Common myeloid progenitor, CD34-positive (primary cell): Measurements from ENCODE around the gene SCGB3A2.
A peak's percentile ranks its signal among the peaks of the same experiment; 100 is the strongest.

ENCODE experiments used
- CTCF ChIA-PET: fragments of 350-600 bp; sonication (Branson Sonifier 250); formaldehyde crosslinking; loops from one replicate; lab custom pipeline; 2021; ENCODE audit warnings: antibody characterized with exemption; lab: Charles Lee
- POLR2A ChIA-PET: fragments of 350-600 bp; sonication (Branson Sonifier 250); formaldehyde crosslinking; loops from one replicate; lab custom pipeline; 2021; ENCODE audit warnings: antibody characterized with exemption; lab: Charles Lee
- DNase-seq, 3 donors: peaks; one replicate each; pipeline versions ENCODE4 v3.0.0 to v3.0.0-alpha.2; 2013
- H3K27ac ChIP-seq, 2 experiments: 1 replicate in 1 of 2; 2 replicates in 1 of 2; pipeline ENCODE4 v1.7.0; 2013; ENCODE audit warnings: inconsistent platforms in 2 of 2, low read length in 2 of 2, mild to moderate bottlenecking in 2 of 2, low read depth in 1 of 2, moderate library complexity in 1 of 2; ENCODE audit not compliant: severe bottlenecking in 2 of 2, insufficient read depth in 1 of 2, poor library complexity in 1 of 2
- H3K27me3 ChIP-seq, 5 experiments: replicated peaks in 2 of 5; 1 replicate in 3 of 5; 2 replicates in 2 of 5; pipeline versions ENCODE4 v1.6.1 to v1.7.0; 2013; ENCODE audit warnings: low read length in 4 of 5, mild to moderate bottlenecking in 2 of 5, moderate library complexity in 2 of 5, inconsistent platforms in 1 of 5; ENCODE audit not compliant: insufficient read depth in 5 of 5, control insufficient read depth in 4 of 5
- H3K36me3 ChIP-seq, 4 experiments: 1 replicate in 2 of 4; 2 replicates in 2 of 4; pipeline versions ENCODE4 v1.6.1 to v1.7.0; 2013; ENCODE audit warnings: low read length in 3 of 4, control low read depth in 1 of 4, mild to moderate bottlenecking in 1 of 4; ENCODE audit not compliant: control insufficient read depth in 4 of 4, insufficient read depth in 4 of 4
- H3K4me1 ChIP-seq, 4 experiments: 1 replicate in 3 of 4; 2 replicates in 1 of 4; pipeline versions ENCODE4 v1.6.1 to v1.7.1; 2013; ENCODE audit warnings: low read length in 3 of 4, mild to moderate bottlenecking in 3 of 4, control low read depth in 1 of 4, inconsistent platforms in 1 of 4, moderate library complexity in 1 of 4; ENCODE audit not compliant: control insufficient read depth in 4 of 4, insufficient read depth in 4 of 4; ENCODE audit errors: control extremely low read depth in 1 of 4
- H3K4me3 ChIP-seq, 7 experiments: 1 replicate in 4 of 7; 2 replicates in 3 of 7; pipeline versions ENCODE4 v1.5.1 to v1.7.0; 2013; ENCODE audit warnings: mild to moderate bottlenecking in 7 of 7, low read length in 6 of 7, moderate library complexity in 6 of 7, inconsistent platforms in 2 of 7, low read depth in 2 of 7, control low read depth in 1 of 7; ENCODE audit not compliant: insufficient read depth in 4 of 7, control insufficient read depth in 1 of 7; ENCODE audit errors: extremely low read depth in 1 of 7
- H3K9me3 ChIP-seq, 5 experiments: 1 replicate in 4 of 5; 2 replicates in 1 of 5; pipeline versions ENCODE4 v1.6.1 to v1.7.1; 2013; ENCODE audit warnings: low read length in 4 of 5, mild to moderate bottlenecking in 2 of 5, inconsistent platforms in 1 of 5, low read depth in 1 of 5, moderate library complexity in 1 of 5; ENCODE audit not compliant: control insufficient read depth in 4 of 5, insufficient read depth in 2 of 5; ENCODE audit errors: control extremely low read depth in 1 of 5
- WGBS: methylation state at CpG from one replicate; pipeline ENCODE4 v1.1.5; 2013; ENCODE audit not compliant: insufficient coverage; 5-methylcytosine and 5-hydroxymethylcytosine counted together

Gene SCGB3A2

GRCh38 chr5:147844846-147845245 lies 33.7 kb upstream of the SCGB3A2 start:
- no CpG with 5 or more reads among the region's 3 CpGs for WGBS
- no peaks in the 10 kb centered on the region for H3K9me3 ChIP-seq
- H3K4me3 ChIP-seq = no peak overlapping the region
- no peaks in the 10 kb centered on the region for H3K4me1 ChIP-seq
- DNase-seq = no peak
- POLR2A ChIA-PET = no interaction called here
- H3K36me3 ChIP-seq = no peaks in the 10 kb centered on the region
- CTCF ChIA-PET = interaction anchor here (1.0 to 2.7 kb wide), 4 partner anchors 12 to 217 kb away, joined by 3 to 11 read pairs (median 4); no protein-coding TSS in a partner anchor
- H3K27ac ChIP-seq = no peak overlapping the region
- H3K27me3 ChIP-seq = no peaks in the 10 kb centered on the region

GRCh38 chr5:147845618-147846017 lies 32.9 kb upstream of the SCGB3A2 start:
- Histone ChIP-seq H3K9me3 (no peaks in the 10 kb centered on the region), H3K27me3 (no peaks in the 10 kb centered on the region), H3K4me1 (no peaks in the 10 kb centered on the region), H3K27ac (no peak overlapping the region), H3K36me3 (no peaks in the 10 kb centered on the region), H3K4me3 (no peak overlapping the region)
- DNase-seq = no peak
- 100% methylated on average over 4 of the region's 4 CpGs for WGBS
- ChIA-PET CTCF (interaction anchor here (1.0 to 2.7 kb wide), 4 partner anchors 11 to 90 kb away, joined by 3 to 11 read pairs (median 4); no protein-coding TSS in a partner anchor), POLR2A (no interaction called here)

- POLR2A ChIA-PET = no interaction called here
- H3K4me3 ChIP-seq = no peak overlapping the region
- H3K27ac ChIP-seq = no peak overlapping the region
- no peaks in the 10 kb centered on the region for H3K9me3 ChIP-seq
- H3K27me3 ChIP-seq = no peaks in the 10 kb centered on the region
- DNase-seq = no peak
- CTCF ChIA-PET = interaction anchor here (0.6 to 1.7 kb wide), 3 partner anchors 8 to 85 kb away, joined by 3 to 4 read pairs (median 4); no protein-coding TSS in a partner anchor
- H3K36me3 ChIP-seq = no peaks in the 10 kb centered on the region
- peaks cover 7 to 17% (median 11%) of the 10 kb centered on the region in 4 experiments for H3K4me1 ChIP-seq
- 100% methylated on average over 2 of the region's 2 CpGs for WGBS
These were observed 29.3 kb upstream of the SCGB3A2 start for GRCh38 chr5:147849226-147849625.

GRCh38 chr5:147851578-147851977 lies 26.9 kb upstream of the SCGB3A2 start:
- Histone ChIP-seq H3K27ac (no peak overlapping the region), H3K4me1 (peaks cover 11 to 25% (median 13%) of the 10 kb centered on the region in 4 experiments), H3K4me3 (no peak overlapping the region), H3K9me3 (no peaks in the 10 kb centered on the region), H3K27me3 (no peaks in the 10 kb centered on the region), H3K36me3 (no peaks in the 10 kb centered on the region)
- ChIA-PET CTCF (interaction anchor here (0.5 to 3.4 kb wide), 6 partner anchors 8 to 224 kb away, joined by 3 to 11 read pairs (median 4); no protein-coding TSS in a partner anchor), POLR2A (interaction anchor here (0.6 kb wide), 1 partner anchor 434 kb away, joined by 3 read pairs; no protein-coding TSS in a partner anchor)
- DNase-seq = no peak
- WGBS = 91% methylated on average over 2 of the region's 3 CpGs

- Histone ChIP-seq H3K4me3 (no peak overlapping the region), H3K27ac (no peak overlapping the region), H3K9me3 (no peaks in the 10 kb centered on the region), H3K27me3 (no peaks in the 10 kb centered on the region), H3K36me3 (no peaks in the 10 kb centered on the region), H3K4me1 (peaks cover 11 to 25% (median 13%) of the 10 kb centered on the region in 4 experiments)
- ChIA-PET CTCF (interaction anchor here (1.9 to 3.4 kb wide), 2 partner anchors 29 to 225 kb away, joined by 8 to 11 read pairs; no protein-coding TSS in a partner anchor), POLR2A (no interaction called here)
- WGBS = 83% methylated on average over 2 of the region's 3 CpGs
- DNase-seq = no peak
These were observed 26.1 kb upstream of the SCGB3A2 start for GRCh38 chr5:147852365-147852764.

- Histone ChIP-seq H3K36me3 (no peaks in the 10 kb centered on the region), H3K4me3 (peak overlapping the region in 1 of 7 experiments; percentile 13), H3K4me1 (peaks cover 11 to 25% (median 13%) of the 10 kb centered on the region in 4 experiments), H3K9me3 (no peaks in the 10 kb centered on the region), H3K27me3 (no peaks in the 10 kb centered on the region), H3K27ac (no peak overlapping the region)
- WGBS = 0% methylated on average over 1 of the region's 3 CpGs
- POLR2A ChIA-PET = interaction anchor here (0.6 kb wide), 1 partner anchor 220 kb away, joined by 3 read pairs; no protein-coding TSS in a partner anchor
- peak; percentile 9 to 68 (median 50) for DNase-seq
- CTCF ChIA-PET = interaction anchor here (1.3 to 9.3 kb wide), 4 partner anchors 18 to 226 kb away, joined by 3 to 118 read pairs (median 12); no protein-coding TSS in a partner anchor
These were observed 25.0 kb upstream of the SCGB3A2 start for GRCh38 chr5:147853372-147853987.

GRCh38 chr5:147854331-147854730 lies 24.2 kb upstream of the SCGB3A2 start:
- 90% methylated on average over 2 of the region's 3 CpGs for WGBS
- Histone ChIP-seq H3K4me1 (peaks cover 11 to 25% (median 13%) of the 10 kb centered on the region in 4 experiments), H3K36me3 (no peaks in the 10 kb centered on the region), H3K9me3 (no peaks in the 10 kb centered on the region), H3K4me3 (no peak overlapping the region), H3K27ac (no peak overlapping the region), H3K27me3 (no peaks in the 10 kb centered on the region)
- CTCF ChIA-PET = interaction anchor here (0.9 to 9.3 kb wide), 7 partner anchors 19 to 227 kb away, joined by 3 to 118 read pairs (median 11); no protein-coding TSS in a partner anchor
- POLR2A ChIA-PET = no interaction called here
- no peak for DNase-seq
